HFFc6 (cell line): ENCODE data around the gene AMER2. TPM values are rescaled to one million over a fixed set of nuclear protein-coding genes. Genes with fewer than 3 reads are reported as not detected.

Experiments
- DNase-seq: peaks from one replicate; pipeline ENCODE4 v3.0.0-alpha.2; 2018
- H3K27ac Mint-ChIP-seq: 2 replicates; pipeline ENCODE4 v1.8.0; 2020; ENCODE audit warnings: mild to moderate bottlenecking, mixed read lengths
- H3K27me3 Mint-ChIP-seq: 2 replicates; pipeline ENCODE4 v1.8.0; 2021; ENCODE audit warnings: mild to moderate bottlenecking, moderate library complexity, mixed read lengths; ENCODE audit not compliant: insufficient read depth
- H3K36me3 Mint-ChIP-seq: 2 replicates; pipeline ENCODE4 v1.8.0; 2021; ENCODE audit warnings: low read depth, mixed read lengths
- H3K4me1 Mint-ChIP-seq: 2 replicates; pipeline ENCODE4 v1.8.0; 2020; ENCODE audit warnings: low read depth, mixed read lengths
- H3K4me3 Mint-ChIP-seq: 2 replicates; pipeline ENCODE4 v1.8.0; 2020; ENCODE audit warnings: mild to moderate bottlenecking, moderate library complexity, mixed read lengths
- H3K9me3 Mint-ChIP-seq: 2 replicates; pipeline ENCODE4 v1.8.0; 2020; ENCODE audit warnings: mild to moderate bottlenecking, mixed read lengths
- total RNA-seq, 6 experiments: library from RNA; stranded (reverse); fragmentation: NEBNext Ultra II Directional; extraction: Animal tissue kit (Norgen Biotek cat#: 25700); gene quantifications; 2 replicates in 1 of 6; 3 replicates in 5 of 6; pipeline ENCODE4 v1.2.3, GENCODE V29; 2021
- TF ChIP-seq, protein P1 (sequence below): fragments of 200-600 bp; sonication (generic); IDR thresholded peaks from 2 replicates; pipeline ENCODE4 v1.5.0; 2021; ENCODE audit warnings: antibody characterized with exemption, mild to moderate bottlenecking

Gene AMER2
- total RNA-seq, 6 experiments from 2014 or later, result not detected

DNA sequence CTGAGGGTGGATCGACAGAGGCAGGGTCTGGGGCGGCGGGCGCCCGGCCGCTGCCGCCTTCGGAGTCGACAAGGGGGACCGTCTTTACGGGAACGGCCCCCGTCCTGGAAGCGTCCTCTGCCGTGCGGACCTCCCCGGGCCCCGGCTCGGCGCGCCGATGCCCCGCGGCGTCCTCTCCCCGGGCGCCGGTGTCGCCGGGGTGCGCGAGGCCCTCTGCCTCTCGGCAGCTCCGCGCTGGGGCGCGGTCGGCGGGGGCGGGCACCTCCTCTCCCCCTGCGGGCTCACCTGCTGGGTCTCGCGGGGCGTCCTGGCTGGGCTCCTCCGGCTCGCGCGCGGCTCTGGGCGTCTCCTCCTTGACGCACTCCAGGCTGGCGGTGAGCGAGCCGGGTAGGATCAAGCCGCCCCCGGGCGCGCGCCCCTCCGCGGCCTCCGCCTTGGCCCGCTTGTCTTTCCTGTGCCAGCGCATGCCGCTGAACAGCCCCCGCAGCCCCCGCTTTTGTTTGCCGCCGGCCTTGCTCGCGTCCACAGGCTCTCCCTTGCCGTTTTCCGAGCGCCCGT lies 1.5 kb downstream of the AMER2 start:
- H3K9me3 Mint-ChIP-seq, result no peaks in the 10 kb centered on the region
- peaks cover 37% of the 10 kb centered on the region for H3K27me3 Mint-ChIP-seq
- H3K4me1 Mint-ChIP-seq, result peaks cover 9% of the 10 kb centered on the region
- H3K36me3 Mint-ChIP-seq, result no peaks in the 10 kb centered on the region; the same call in 1 of the 2 replicates
- TF ChIP-seq, protein P1, sequence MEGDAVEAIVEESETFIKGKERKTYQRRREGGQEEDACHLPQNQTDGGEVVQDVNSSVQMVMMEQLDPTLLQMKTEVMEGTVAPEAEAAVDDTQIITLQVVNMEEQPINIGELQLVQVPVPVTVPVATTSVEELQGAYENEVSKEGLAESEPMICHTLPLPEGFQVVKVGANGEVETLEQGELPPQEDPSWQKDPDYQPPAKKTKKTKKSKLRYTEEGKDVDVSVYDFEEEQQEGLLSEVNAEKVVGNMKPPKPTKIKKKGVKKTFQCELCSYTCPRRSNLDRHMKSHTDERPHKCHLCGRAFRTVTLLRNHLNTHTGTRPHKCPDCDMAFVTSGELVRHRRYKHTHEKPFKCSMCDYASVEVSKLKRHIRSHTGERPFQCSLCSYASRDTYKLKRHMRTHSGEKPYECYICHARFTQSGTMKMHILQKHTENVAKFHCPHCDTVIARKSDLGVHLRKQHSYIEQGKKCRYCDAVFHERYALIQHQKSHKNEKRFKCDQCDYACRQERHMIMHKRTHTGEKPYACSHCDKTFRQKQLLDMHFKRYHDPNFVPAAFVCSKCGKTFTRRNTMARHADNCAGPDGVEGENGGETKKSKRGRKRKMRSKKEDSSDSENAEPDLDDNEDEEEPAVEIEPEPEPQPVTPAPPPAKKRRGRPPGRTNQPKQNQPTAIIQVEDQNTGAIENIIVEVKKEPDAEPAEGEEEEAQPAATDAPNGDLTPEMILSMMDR, result no peak
- H3K27ac Mint-ChIP-seq, result no peak overlapping the region
- H3K4me3 Mint-ChIP-seq, result no peak overlapping the region
- DNase-seq, result no peak

DNA sequence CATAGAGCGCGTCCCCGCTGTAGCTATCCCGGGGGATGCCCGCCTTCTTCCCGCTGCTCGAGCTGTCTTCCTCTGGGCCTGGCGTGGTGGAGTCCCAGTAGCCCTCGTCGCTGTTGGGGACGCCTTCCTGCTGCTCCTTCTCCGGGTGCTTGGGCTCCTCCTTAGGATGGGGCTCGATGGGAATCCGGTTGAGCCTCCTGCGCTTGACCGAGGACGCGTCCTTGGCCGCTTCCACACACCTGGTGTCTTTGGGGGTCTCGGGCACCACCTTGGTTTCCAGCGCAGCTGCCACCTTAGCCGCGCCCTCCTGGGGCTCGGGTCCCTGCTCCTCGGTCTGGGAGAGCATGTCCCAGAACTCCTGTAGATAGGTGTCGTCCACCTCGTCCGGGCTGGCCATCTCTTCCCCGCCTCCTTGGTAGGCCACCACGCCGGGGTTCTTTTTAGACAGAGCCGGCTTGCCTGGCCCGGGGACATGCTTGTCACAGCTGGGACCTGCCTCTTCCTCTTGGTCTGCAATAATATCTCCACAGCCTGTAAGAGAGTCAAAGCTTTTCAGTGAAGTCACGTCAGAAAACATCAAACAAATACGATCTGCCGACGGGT lies 2.0 kb downstream of the AMER2 start:
- no peak for DNase-seq
- no peak overlapping the region for H3K4me3 Mint-ChIP-seq
- no peaks in the 10 kb centered on the region; the same call in 1 of the 2 replicates for H3K36me3 Mint-ChIP-seq
- peaks cover 9% of the 10 kb centered on the region for H3K4me1 Mint-ChIP-seq
- TF ChIP-seq, protein P1, result no peak
- no peak overlapping the region for H3K27ac Mint-ChIP-seq
- H3K27me3 Mint-ChIP-seq, result peaks cover 36% of the 10 kb centered on the region
- no peaks in the 10 kb centered on the region for H3K9me3 Mint-ChIP-seq

DNA sequence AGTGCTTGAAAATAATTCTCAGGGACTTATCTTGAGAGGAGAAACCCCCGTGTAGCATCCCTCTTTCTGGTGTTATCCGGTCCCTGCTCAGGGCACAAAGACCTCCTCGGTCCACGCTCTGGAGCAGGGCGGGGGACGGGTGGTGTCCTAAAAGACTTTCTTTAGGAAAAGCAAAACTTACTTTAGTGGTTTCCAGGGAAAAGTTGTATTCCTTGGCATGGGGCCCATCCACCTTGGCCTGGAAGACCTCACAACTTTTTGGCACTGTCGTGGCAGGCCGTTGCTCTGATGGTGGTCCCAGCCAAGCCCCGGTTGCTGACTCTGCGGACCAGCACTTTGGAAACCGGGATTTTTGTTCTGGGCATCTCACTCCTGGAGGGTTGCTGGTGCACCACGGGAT lies 2.7 kb downstream of the AMER2 start:
- no peak overlapping the region for H3K27ac Mint-ChIP-seq
- H3K9me3 Mint-ChIP-seq, result no peaks in the 10 kb centered on the region
- no peak for DNase-seq
- peaks cover 35% of the 10 kb centered on the region for H3K27me3 Mint-ChIP-seq
- no peak overlapping the region for H3K4me3 Mint-ChIP-seq
- H3K36me3 Mint-ChIP-seq, result no peaks in the 10 kb centered on the region; the same call in 1 of the 2 replicates
- TF ChIP-seq, protein P1, result no peak
- peaks cover 9% of the 10 kb centered on the region for H3K4me1 Mint-ChIP-seq

DNA sequence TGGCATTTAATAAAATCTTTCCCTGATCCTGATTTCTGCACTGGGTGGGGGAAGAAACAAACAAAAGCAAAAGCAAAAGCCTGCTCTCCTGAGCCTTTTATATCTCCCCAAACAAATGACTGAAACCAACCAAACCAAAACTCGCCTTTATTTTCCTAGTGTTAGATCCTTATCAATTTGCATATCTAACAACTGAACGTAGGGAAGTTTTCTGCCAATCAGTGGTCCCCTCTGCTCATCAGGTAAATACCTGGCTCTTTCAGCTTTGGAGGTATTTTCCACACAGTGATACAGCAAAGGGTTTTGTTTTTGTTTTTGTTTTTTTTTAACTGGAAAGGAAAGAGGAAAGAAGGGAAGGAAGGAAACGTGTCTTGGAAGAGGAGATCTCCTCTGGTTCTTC lies 3.3 kb downstream of the AMER2 start:
- Mint-ChIP-seq H3K4me3 (no peak overlapping the region), H3K9me3 (no peaks in the 10 kb centered on the region), H3K27me3 (peaks cover 34% of the 10 kb centered on the region), H3K36me3 (no peaks in the 10 kb centered on the region; the same call in 1 of the 2 replicates), H3K27ac (no peak overlapping the region), H3K4me1 (peaks cover 9% of the 10 kb centered on the region)
- TF ChIP-seq, protein P1, result no peak
- no peak for DNase-seq

DNA sequence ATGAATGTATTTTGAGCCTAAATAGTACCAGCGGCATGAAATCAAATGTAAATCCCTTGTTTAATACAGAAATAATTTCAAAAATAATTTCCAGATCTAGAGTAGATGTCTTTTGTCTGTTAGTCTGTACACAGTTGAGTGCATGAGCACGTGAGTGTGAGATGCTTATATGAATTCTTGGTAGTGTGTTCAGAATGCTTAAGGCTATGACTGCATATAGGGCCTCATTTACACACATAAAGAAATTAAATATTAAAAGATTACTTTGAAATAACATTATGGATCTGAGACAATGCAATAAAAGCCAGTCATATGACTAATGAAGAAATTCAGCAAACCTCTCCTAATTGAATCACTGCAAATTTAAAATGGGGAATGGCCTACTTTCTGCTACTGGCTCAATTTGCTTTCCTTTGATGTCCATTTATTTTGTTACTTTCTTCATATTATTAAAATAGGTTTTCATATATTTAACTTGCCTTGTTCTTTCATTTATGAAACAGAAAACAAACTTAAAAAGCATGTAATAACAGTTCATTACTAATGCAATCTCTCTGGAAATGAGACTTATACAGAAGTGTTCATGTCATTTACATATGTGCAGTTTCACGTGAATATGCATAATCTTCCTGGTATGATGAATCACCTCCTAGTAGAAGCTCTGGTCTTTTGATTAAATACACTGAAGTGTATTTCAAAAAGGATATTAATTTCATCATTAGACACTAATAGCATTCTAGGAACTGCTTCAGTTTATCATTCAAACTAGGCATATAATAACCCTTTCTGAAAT lies 4.5 kb downstream of the AMER2 start:
- Mint-ChIP-seq H3K27ac (no peak overlapping the region), H3K36me3 (no peaks in the 10 kb centered on the region; the same call in 1 of the 2 replicates), H3K27me3 (peaks cover 26% of the 10 kb centered on the region), H3K4me3 (no peak overlapping the region), H3K9me3 (no peaks in the 10 kb centered on the region), H3K4me1 (peaks cover 9% of the 10 kb centered on the region)
- TF ChIP-seq, protein P1, result no peak
- no peak for DNase-seq
